ENCODE data around the gene ZNF529. TPM values are rescaled to one million over a fixed set of nuclear protein-coding genes. Genes with fewer than 3 reads are reported as not detected.

The ZNF529 gene
- total RNA-seq, 1 donor from 2014 or later, result 8.4 TPM

Other genes with a start within 250 kb of the ZNF529 start
- gene ZFP14, start 194.1 kb downstream of the ZNF529 start, total RNA-seq, result 2.1 and 2.5 TPM in 2 replicates
- 4.7 and 6.0 TPM in 2 replicates for gene ZFP82, start 154.6 kb downstream of the ZNF529 start, total RNA-seq
- gene ZNF566, start 83.7 kb downstream of the ZNF529 start, total RNA-seq, result 4.8 and 9.9 TPM in 2 replicates
- gene ZNF260, start 45.0 kb downstream of the ZNF529 start, total RNA-seq, result 18.6 and 19.4 TPM in 2 replicates
- gene ZNF382, start 32.0 kb upstream of the ZNF529 start, total RNA-seq, result 3.6 and 13.9 TPM in 2 replicates
- gene ZNF461, start 93.5 kb upstream of the ZNF529 start, total RNA-seq, result 9.4 and 12.5 TPM in 2 replicates
- gene ZNF567, start 114.3 kb upstream of the ZNF529 start, total RNA-seq, result 7.7 and 7.9 TPM in 2 replicates
- gene ZNF850, start 199.5 kb upstream of the ZNF529 start, total RNA-seq, result 2.7 and 3.0 TPM in 2 replicates